DMS 273 treated with DMSO at 0.1 percent for 48 hours (cell line): ENCODE results near the gene PGGHG.
"Not testable (repeated sequence)": the region's sequence is repeated elsewhere in the genome, so short reads cannot be mapped to it uniquely, and the experiment has no call there.

Experiments used
- DNase-seq: peaks from one replicate; lab custom pipeline; 2025; lab: John Stamatoyannopoulos, UW

The PGGHG gene

GRCh38 chr11:288478-289397, at the start of gene PGGHG:
TSS of gene PGGHG (plus strand) at chr11:289126. CDS start at chr11:289817, 691 bp downstream.
- no peak for DNase-seq

- no peak for DNase-seq
These were observed 48.6 kb upstream of the PGGHG start for GRCh38 chr11:240315-240714.

GRCh38 chr11:241634-242033, 47.3 kb upstream of the PGGHG start:
- no peak for DNase-seq

- DNase-seq = no peak
These were observed 44.5 kb upstream of the PGGHG start for GRCh38 chr11:244376-244775.

- DNase-seq = no peak
These were observed 39.9 kb upstream of the PGGHG start for GRCh38 chr11:249062-249461.

GRCh38 chr11:250274-250673, 38.7 kb upstream of the PGGHG start:
- no peak for DNase-seq

- DNase-seq = no peak
These were observed 38.1 kb upstream of the PGGHG start for GRCh38 chr11:250740-251299.

- DNase-seq = no peak
These were observed 37.4 kb upstream of the PGGHG start for GRCh38 chr11:251550-251949.

GRCh38 chr11:252666-253065, 36.3 kb upstream of the PGGHG start:
- DNase-seq = no peak

GRCh38 chr11:253160-253885, 35.6 kb upstream of the PGGHG start:
- no peak for DNase-seq

GRCh38 chr11:253886-254270, 35.0 kb upstream of the PGGHG start:
- DNase-seq = no peak

- no peak for DNase-seq
These were observed 33.8 kb upstream of the PGGHG start for GRCh38 chr11:255176-255575.

- DNase-seq = no peak
These were observed 33.1 kb upstream of the PGGHG start for GRCh38 chr11:255816-256215.

- DNase-seq = no peak
These were observed 31.8 kb upstream of the PGGHG start for GRCh38 chr11:256952-257737.

- no peak for DNase-seq
These were observed 31.0 kb upstream of the PGGHG start for GRCh38 chr11:257766-258493.

GRCh38 chr11:259413-259812, 29.5 kb upstream of the PGGHG start:
- DNase-seq = no peak

GRCh38 chr11:261624-262023, 27.3 kb upstream of the PGGHG start:
- no peak for DNase-seq

- DNase-seq = no peak
These were observed 22.1 kb upstream of the PGGHG start for GRCh38 chr11:266676-267439.

GRCh38 chr11:267491-267994, 21.4 kb upstream of the PGGHG start:
- DNase-seq = no peak

- DNase-seq = not testable (repeated sequence)
These were observed 20.2 kb upstream of the PGGHG start for GRCh38 chr11:268716-269145.
